ENCODE data around the gene SSX3.

Gene SSX3

GRCh38 chrX:48306175-48306574 lies 50.3 kb downstream of the SSX3 start:
- H3K27me3 ChIP-seq (ENCODE audit: insufficient read depth, poor library complexity, severe bottlenecking): no peaks in the 10 kb centered on the region
- DNase-seq (ENCODE audit: low read depth in 1 of 2, low spot score in 1 of 2): no peak

More at GRCh38 chrX:48306175-48306574, 50.3 kb downstream of the SSX3 start:
- TF ChIP-seq REST (IDR thresholded peaks at IDR 0.05; ENCODE audit: insufficient replicate concordance, low read depth) (no peak), GABPA (IDR thresholded peaks at IDR 0.05; ENCODE audit: low read depth) (no peak)
- Histone ChIP-seq H3K4me3 (replicated peaks; ENCODE audit: insufficient read depth, low read length) (no peak overlapping the region), H3K27ac (replicated peaks) (no peak overlapping the region)
